VCaP (cell line): ENCODE measurements around the gene TNFAIP2.

ENCODE experiments used
- H3K27ac ChIP-seq: fragments of 450-650 bp; 2 replicates; pipeline ENCODE4 v1.5.1; 2017
- CTCF ChIP-seq: fragments of 450-650 bp; conservative IDR thresholded peaks from 2 replicates; pipeline ENCODE4 v1.5.1; 2017; ENCODE audit warnings: mild to moderate bottlenecking, moderate library complexity

Gene TNFAIP2

GRCh38 chr14:103096387-103096786, 26.9 kb upstream of the TNFAIP2 start:
- H3K27ac ChIP-seq = no peak overlapping the region
- TF ChIP-seq CTCF = no peak

- no peak for TF ChIP-seq CTCF
- H3K27ac ChIP-seq = no peak overlapping the region
These were observed 25.8 kb upstream of the TNFAIP2 start for GRCh38 chr14:103097244-103097993.

GRCh38 chr14:103097994-103098957, 25.0 kb upstream of the TNFAIP2 start:
- H3K27ac ChIP-seq = no peak overlapping the region
- no peak for TF ChIP-seq CTCF

GRCh38 chr14:103099081-103099732, 24.1 kb upstream of the TNFAIP2 start:
- TF ChIP-seq CTCF = no peak
- H3K27ac ChIP-seq = no peak overlapping the region

DNA sequence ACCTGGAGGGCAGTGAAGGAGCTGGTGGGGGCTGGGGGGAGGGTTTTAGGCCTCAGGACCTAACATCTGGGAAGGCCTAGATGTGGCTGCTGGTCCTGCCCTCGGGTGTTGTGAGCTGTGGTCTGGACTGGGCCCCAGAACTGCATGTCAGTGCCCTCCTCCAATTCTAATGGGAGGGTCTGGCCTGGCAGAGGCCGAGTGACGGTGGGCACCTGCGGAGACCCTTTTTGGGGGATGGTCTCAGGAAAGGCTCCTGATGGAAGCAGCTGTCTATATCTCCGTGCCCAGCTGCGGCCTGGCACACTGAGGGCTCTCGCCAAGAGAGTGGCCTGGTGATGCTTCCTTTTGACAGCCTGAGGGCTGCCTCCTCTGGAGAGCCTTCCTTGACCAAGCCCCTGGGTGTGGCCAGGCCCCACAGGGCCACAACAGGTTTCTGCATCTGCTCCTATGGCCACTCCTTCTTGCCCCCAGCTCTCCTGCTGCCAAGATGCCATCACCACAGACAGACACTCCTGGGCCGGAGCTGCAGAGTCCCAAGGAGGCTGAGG, 23.5 kb upstream of the TNFAIP2 start:
- no peak overlapping the region for H3K27ac ChIP-seq
- TF ChIP-seq CTCF = no peak

- no peak overlapping the region for H3K27ac ChIP-seq
- TF ChIP-seq CTCF = no peak
These were observed 22.8 kb upstream of the TNFAIP2 start for GRCh38 chr14:103100281-103101121.
